Neuronal stem cell (in vitro differentiated cells): ENCODE data around the gene MRAS.

Experiments
- DNase-seq: peaks from one replicate; pipeline ENCODE4 v3.0.0-alpha.2; 2013; ENCODE audit warnings: low spot score
- H2AFZ ChIP-seq: one replicate; pipeline ENCODE4 v1.6.1; 2013; ENCODE audit warnings: mild to moderate bottlenecking, low read length, inconsistent platforms
- H2AK5ac ChIP-seq: 2 replicates; pipeline ENCODE4 v1.6.1; 2013; ENCODE audit warnings: low read depth, mild to moderate bottlenecking, inconsistent platforms, low read length, moderate library complexity, mixed read lengths
- H2BK120ac ChIP-seq: 2 replicates; pipeline ENCODE4 v1.6.1; 2013; ENCODE audit warnings: low read depth, mild to moderate bottlenecking, inconsistent platforms, low read length, moderate library complexity, mixed read lengths
- H2BK12ac ChIP-seq: one replicate; pipeline ENCODE4 v1.6.1; 2013; ENCODE audit warnings: low read length, inconsistent platforms
- H2BK15ac ChIP-seq: 2 replicates; pipeline ENCODE4 v1.6.1; 2013; ENCODE audit warnings: mild to moderate bottlenecking, low read length, inconsistent platforms, mixed read lengths
- H2BK5ac ChIP-seq: one replicate; pipeline ENCODE4 v1.6.1; 2013; ENCODE audit warnings: inconsistent platforms, mild to moderate bottlenecking, low read length, moderate library complexity
- H3K14ac ChIP-seq: one replicate; pipeline ENCODE4 v1.6.1; 2013; ENCODE audit warnings: low read length, inconsistent platforms
- H3K18ac ChIP-seq: 2 replicates; pipeline ENCODE4 v1.6.1; 2013; ENCODE audit warnings: low read length, inconsistent platforms
- H3K23ac ChIP-seq: 2 replicates; pipeline ENCODE4 v1.6.1; 2013; ENCODE audit warnings: low read depth, mild to moderate bottlenecking, mixed read lengths, low read length, inconsistent platforms; ENCODE audit not compliant: poor library complexity
- H3K27ac ChIP-seq: replicated peaks from 3 replicates; pipeline ENCODE4 v1.5.1; 2013; ENCODE audit warnings: low read length, inconsistent platforms
- H3K27me3 ChIP-seq, 3 experiments: 2 replicates each; pipeline ENCODE4 v1.6.1; 2013; ENCODE audit warnings: low read length in 3 of 3, mild to moderate bottlenecking in 2 of 3, inconsistent platforms in 1 of 3, low read depth in 1 of 3, mixed read lengths in 1 of 3, moderate library complexity in 1 of 3; ENCODE audit not compliant: control insufficient read depth in 3 of 3, insufficient read depth in 3 of 3
- H3K36me3 ChIP-seq, 2 donors: replicated peaks in 1 of 2; 2 replicates each; pipeline ENCODE4 v1.6.1; 2013; ENCODE audit warnings: low read length in 2 of 2; ENCODE audit not compliant: control insufficient read depth in 2 of 2, insufficient read depth in 2 of 2
- H3K4ac ChIP-seq: 2 replicates; pipeline ENCODE4 v1.6.1; 2013; ENCODE audit warnings: inconsistent platforms, mild to moderate bottlenecking, low read length, moderate library complexity
- H3K4me1 ChIP-seq, 2 donors: 1 replicate in 1 of 2; 2 replicates in 1 of 2; pipeline ENCODE4 v1.6.1; 2013; ENCODE audit warnings: low read length in 2 of 2, low read depth in 1 of 2; ENCODE audit not compliant: control insufficient read depth in 2 of 2, insufficient read depth in 1 of 2
- H3K4me2 ChIP-seq: one replicate; pipeline ENCODE4 v1.6.1; 2013; ENCODE audit warnings: mild to moderate bottlenecking, low read length, inconsistent platforms; ENCODE audit not compliant: insufficient read depth, poor library complexity, severe bottlenecking
- H3K4me3 ChIP-seq, 2 donors: 2 replicates each; pipeline ENCODE4 v1.5.1; 2013; ENCODE audit warnings: low read length in 2 of 2, mild to moderate bottlenecking in 2 of 2, inconsistent platforms in 1 of 2, moderate library complexity in 1 of 2
- H3K79me1 ChIP-seq: one replicate; pipeline ENCODE4 v1.6.1; 2013; ENCODE audit warnings: low read depth, mild to moderate bottlenecking, inconsistent platforms, low read length, moderate library complexity
- H3K9ac ChIP-seq: one replicate; pipeline ENCODE4 v1.6.1; 2013; ENCODE audit warnings: mild to moderate bottlenecking, low read depth, low read length, inconsistent platforms; ENCODE audit not compliant: poor library complexity
- H3K9me3 ChIP-seq, 2 donors: replicated peaks in 1 of 2; 2 replicates each; pipeline versions ENCODE3 to v1.6.1; 2013; ENCODE audit warnings: low read length in 2 of 2, mild to moderate bottlenecking in 2 of 2, inconsistent platforms in 1 of 2, low read depth in 1 of 2, mixed read lengths in 1 of 2, moderate library complexity in 1 of 2; ENCODE audit not compliant: control insufficient read depth in 2 of 2, insufficient read depth in 1 of 2
- H4K8ac ChIP-seq: one replicate; pipeline ENCODE4 v1.6.1; 2013; ENCODE audit warnings: low read depth, mild to moderate bottlenecking, inconsistent platforms, low read length, moderate library complexity
- H4K91ac ChIP-seq: one replicate; pipeline ENCODE4 v1.6.1; 2013; ENCODE audit warnings: low read length, low read depth, mild to moderate bottlenecking, inconsistent platforms; ENCODE audit not compliant: poor library complexity
- WGBS, 2 donors: extraction: QIAGEN DNeasy Blood & Tissue Kit; methylation state at CpG; one replicate each; pipeline ENCODE4 v1.1.7; 2013; ENCODE audit warnings: missing lambda C conversion rate in 2 of 2, mixed read lengths in 1 of 2; ENCODE audit not compliant: insufficient read length in 2 of 2, insufficient replicate concordance in 1 of 2; ENCODE audit errors: extremely low coverage in 2 of 2; 5-methylcytosine and 5-hydroxymethylcytosine counted together

Gene MRAS

DNA sequence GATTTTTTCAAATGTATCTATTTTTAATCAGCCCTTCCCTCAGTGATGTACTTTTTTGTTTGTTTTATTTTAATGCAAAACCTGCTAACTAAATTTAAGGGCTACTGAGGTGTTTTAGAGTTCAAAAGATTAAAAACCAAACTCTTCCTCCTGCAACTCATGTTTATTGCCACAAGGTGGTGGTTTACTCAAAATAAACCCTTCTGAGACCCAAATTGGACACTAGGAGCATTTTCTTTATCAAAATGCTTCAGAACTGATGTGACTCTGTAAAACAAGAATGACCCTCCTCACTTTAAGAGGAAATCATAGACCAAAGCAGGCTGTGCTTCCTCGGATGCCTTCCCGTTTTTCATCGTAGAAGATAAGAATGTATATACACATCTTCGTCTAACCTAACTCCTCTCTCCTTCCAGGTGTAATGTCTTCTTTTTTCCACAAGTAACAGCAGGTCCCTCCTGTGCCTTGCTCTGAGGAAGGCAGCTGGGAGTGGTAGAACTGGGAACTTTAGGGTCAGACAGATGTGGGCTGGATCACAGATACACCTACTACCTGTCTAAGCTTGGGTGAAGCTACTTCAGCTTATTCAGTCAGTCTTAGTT, 15.8 kb upstream of the MRAS start:
- Histone ChIP-seq H3K18ac (no peak overlapping the region), H3K27me3 (peaks cover 0 to 20% (median 0%) of the 10 kb centered on the region in 3 experiments), H4K8ac (no peak overlapping the region), H3K4me3 (no peak overlapping the region), H2AK5ac (no peak overlapping the region), H2BK5ac (no peak overlapping the region), H2BK12ac (no peak overlapping the region), H2AFZ (no peak overlapping the region), H4K91ac (no peak overlapping the region), H3K9ac (no peak overlapping the region), H3K36me3 (no peaks in the 10 kb centered on the region), H3K9me3 (no peaks in the 10 kb centered on the region), H3K4me2 (no peak overlapping the region), H2BK15ac (no peak overlapping the region), H3K23ac (no peak overlapping the region), H3K4ac (no peak overlapping the region), H3K14ac (no peak overlapping the region), H2BK120ac (no peak overlapping the region), H3K79me1 (no peaks in the 10 kb centered on the region), H3K27ac (no peak overlapping the region), H3K4me1 (peaks cover 3 to 7% of the 10 kb centered on the region in 2 donors)
- no CpG with 5 or more reads among the region's 4 CpGs for WGBS, 2 donors
- no peak for DNase-seq

DNA sequence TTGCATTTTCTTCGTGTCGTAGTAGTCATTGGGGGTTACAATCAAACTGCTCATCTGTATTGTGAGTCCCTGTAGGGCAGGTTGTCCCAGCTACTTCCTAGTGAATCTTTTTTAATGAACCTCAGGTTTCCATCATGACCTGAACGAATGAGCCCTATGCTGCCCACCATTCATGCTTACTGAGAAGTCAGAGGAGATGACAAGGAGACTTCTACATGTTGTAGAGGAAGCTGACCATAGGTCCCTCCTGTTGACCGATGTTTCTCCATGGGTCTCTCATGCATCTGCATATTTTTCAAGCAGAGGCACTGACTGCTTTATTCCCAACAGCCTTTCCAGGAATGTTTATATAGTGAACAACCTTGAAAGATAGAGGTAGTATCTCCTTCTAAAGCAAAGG, 13.8 kb upstream of the MRAS start:
- H3K4me3 ChIP-seq, result no peak overlapping the region
- no peak overlapping the region for H4K8ac ChIP-seq
- no peak overlapping the region for H2BK15ac ChIP-seq
- no peak overlapping the region for H4K91ac ChIP-seq
- no peak overlapping the region for H3K27ac ChIP-seq
- no peaks in the 10 kb centered on the region for H3K9me3 ChIP-seq
- no peaks in the 10 kb centered on the region for H3K79me1 ChIP-seq
- no peak overlapping the region for H2AK5ac ChIP-seq
- H3K4ac ChIP-seq, result no peak overlapping the region
- H3K27me3 ChIP-seq, result peaks cover 0 to 22% (median 0%) of the 10 kb centered on the region in 3 experiments
- no peak for DNase-seq
- H2BK120ac ChIP-seq, result no peak overlapping the region
- no peak overlapping the region for H2BK5ac ChIP-seq
- H3K14ac ChIP-seq, result no peak overlapping the region
- no peak overlapping the region for H3K23ac ChIP-seq
- H2BK12ac ChIP-seq, result no peak overlapping the region
- H3K4me2 ChIP-seq, result no peak overlapping the region
- no peak overlapping the region for H3K18ac ChIP-seq
- H3K9ac ChIP-seq, result no peak overlapping the region
- no peaks in the 10 kb centered on the region for H3K36me3 ChIP-seq
- WGBS, 2 donors, result no CpG with 5 or more reads among the region's 4 CpGs
- peaks cover 3% of the 10 kb centered on the region in 2 donors for H3K4me1 ChIP-seq
- H2AFZ ChIP-seq, result no peak overlapping the region

- Histone ChIP-seq H2BK5ac (no peak overlapping the region), H4K8ac (no peak overlapping the region), H3K36me3 (no peaks in the 10 kb centered on the region), H3K4me1 (peaks cover 0 to 3% of the 10 kb centered on the region in 2 donors), H2BK12ac (no peak overlapping the region), H3K18ac (no peak overlapping the region), H2AK5ac (no peak overlapping the region), H3K14ac (no peak overlapping the region), H2BK120ac (no peak overlapping the region), H2BK15ac (no peak overlapping the region), H3K4me3 (no peak overlapping the region), H4K91ac (no peak overlapping the region), H3K9me3 (no peaks in the 10 kb centered on the region), H3K4me2 (no peak overlapping the region), H3K4ac (no peak overlapping the region), H3K27me3 (peaks cover 0 to 16% (median 0%) of the 10 kb centered on the region in 3 experiments), H3K23ac (no peak overlapping the region), H3K79me1 (no peaks in the 10 kb centered on the region), H2AFZ (no peak overlapping the region), H3K9ac (no peak overlapping the region), H3K27ac (no peak overlapping the region)
- no peak for DNase-seq
- WGBS, 2 donors, result no CpG with 5 or more reads among the region's 4 CpGs
These were observed 11.9 kb upstream of the MRAS start for GRCh38 chr3:138336454-138336999.

DNA sequence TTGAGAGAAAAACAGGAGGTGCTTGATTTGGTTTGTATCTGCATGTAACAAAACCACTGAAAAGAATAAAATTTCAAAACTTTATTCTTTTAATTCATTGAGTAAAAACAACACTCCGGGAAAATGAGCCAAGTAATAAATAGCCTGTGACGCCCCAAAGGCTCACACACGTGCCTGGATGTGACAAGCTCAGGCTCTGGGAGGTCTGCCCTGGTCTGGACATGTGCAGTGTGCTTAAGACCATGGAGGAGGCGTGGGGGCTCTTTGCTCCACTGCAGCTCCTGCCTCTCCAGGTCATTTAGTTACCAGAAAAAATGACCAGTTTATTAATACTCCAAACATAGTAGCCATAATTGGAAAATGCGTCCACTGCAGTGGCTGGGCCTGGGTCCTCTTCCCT, 10.1 kb upstream of the MRAS start:
- no peak overlapping the region for H2AFZ ChIP-seq
- no peak overlapping the region for H3K4me2 ChIP-seq
- H3K4me3 ChIP-seq, result no peak overlapping the region
- H2BK12ac ChIP-seq, result no peak overlapping the region
- no peak overlapping the region for H3K4ac ChIP-seq
- no peaks in the 10 kb centered on the region for H3K36me3 ChIP-seq
- H2BK15ac ChIP-seq, result no peak overlapping the region
- no peak overlapping the region for H3K14ac ChIP-seq
- DNase-seq, result no peak
- WGBS, 2 donors, result no CpG with 5 or more reads among the region's 5 CpGs
- no peak overlapping the region for H2BK5ac ChIP-seq
- no peak overlapping the region for H4K91ac ChIP-seq
- no peak overlapping the region for H4K8ac ChIP-seq
- no peaks in the 10 kb centered on the region for H3K9me3 ChIP-seq
- peaks cover 0 to 2% of the 10 kb centered on the region in 2 donors for H3K4me1 ChIP-seq
- H2BK120ac ChIP-seq, result no peak overlapping the region
- no peak overlapping the region for H3K18ac ChIP-seq
- H3K27me3 ChIP-seq, result peaks cover 0 to 17% (median 0%) of the 10 kb centered on the region in 3 experiments
- no peak overlapping the region for H3K9ac ChIP-seq
- H3K27ac ChIP-seq, result no peak overlapping the region
- no peak overlapping the region for H3K23ac ChIP-seq
- H2AK5ac ChIP-seq, result no peak overlapping the region
- H3K79me1 ChIP-seq, result no peaks in the 10 kb centered on the region
